22Rv1 (cell line): Measurements from ENCODE around the gene FAM241A.

Source experiments
- H3K27ac ChIP-seq: fragments of 450-650 bp; 2 replicates; pipeline ENCODE4 v1.5.1; 2017
- ZFX ChIP-seq: fragments of 450-650 bp; IDR thresholded peaks from 2 replicates; pipeline ENCODE4 v1.6.1; 2017; ENCODE audit warnings: antibody characterized with exemption, borderline replicate concordance
- TF ChIP-seq, protein P1 (sequence below): fragments of 450-650 bp; IDR thresholded peaks from 2 replicates; pipeline ENCODE4 v1.5.1; 2017; ENCODE audit warnings: mild to moderate bottlenecking

Gene FAM241A

DNA sequence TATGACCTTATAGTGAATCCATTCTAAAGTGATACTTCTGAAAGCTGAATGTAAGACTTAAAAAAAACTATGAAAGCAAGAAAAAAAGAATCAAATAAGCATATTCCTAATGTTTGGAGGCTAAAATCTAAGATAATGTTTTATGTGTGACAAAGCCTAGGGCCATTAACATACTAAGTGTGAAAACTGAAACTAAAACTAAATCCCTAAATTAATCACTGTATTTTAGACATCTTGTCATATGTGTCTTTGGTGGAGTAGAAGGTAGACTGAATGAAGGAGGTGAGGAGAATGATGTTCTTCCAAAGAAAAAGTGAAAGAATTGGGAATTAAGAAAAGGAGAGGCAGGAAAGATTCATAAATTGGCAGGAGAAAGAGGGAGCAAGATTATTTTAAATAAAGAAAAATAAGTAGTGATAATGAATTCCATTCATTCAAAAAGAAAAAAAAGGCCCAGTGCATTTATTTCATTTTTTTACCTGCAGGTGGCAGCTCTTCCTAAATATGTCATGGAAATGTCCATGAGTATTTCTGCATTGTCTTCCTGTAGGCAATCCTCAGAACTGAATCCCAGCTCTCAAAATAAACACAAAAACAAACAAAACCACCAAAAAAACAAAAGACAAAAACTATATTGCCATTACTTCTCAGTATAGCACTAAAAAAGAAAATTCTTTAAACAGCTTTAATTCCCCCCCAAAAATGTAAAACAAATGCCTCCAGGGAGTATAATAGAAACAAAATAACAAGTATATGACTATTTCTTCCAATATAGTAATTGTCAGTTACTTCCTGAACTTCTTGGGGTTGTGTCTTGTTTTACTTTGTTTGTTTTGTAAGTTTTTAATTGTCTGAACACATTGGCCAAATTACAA, 69.4 kb downstream of the FAM241A start:
- no peak overlapping the region for H3K27ac ChIP-seq
- TF ChIP-seq, protein P1, sequence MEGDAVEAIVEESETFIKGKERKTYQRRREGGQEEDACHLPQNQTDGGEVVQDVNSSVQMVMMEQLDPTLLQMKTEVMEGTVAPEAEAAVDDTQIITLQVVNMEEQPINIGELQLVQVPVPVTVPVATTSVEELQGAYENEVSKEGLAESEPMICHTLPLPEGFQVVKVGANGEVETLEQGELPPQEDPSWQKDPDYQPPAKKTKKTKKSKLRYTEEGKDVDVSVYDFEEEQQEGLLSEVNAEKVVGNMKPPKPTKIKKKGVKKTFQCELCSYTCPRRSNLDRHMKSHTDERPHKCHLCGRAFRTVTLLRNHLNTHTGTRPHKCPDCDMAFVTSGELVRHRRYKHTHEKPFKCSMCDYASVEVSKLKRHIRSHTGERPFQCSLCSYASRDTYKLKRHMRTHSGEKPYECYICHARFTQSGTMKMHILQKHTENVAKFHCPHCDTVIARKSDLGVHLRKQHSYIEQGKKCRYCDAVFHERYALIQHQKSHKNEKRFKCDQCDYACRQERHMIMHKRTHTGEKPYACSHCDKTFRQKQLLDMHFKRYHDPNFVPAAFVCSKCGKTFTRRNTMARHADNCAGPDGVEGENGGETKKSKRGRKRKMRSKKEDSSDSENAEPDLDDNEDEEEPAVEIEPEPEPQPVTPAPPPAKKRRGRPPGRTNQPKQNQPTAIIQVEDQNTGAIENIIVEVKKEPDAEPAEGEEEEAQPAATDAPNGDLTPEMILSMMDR, result peak; percentile 79
- TF ChIP-seq ZFX, result no peak

DNA sequence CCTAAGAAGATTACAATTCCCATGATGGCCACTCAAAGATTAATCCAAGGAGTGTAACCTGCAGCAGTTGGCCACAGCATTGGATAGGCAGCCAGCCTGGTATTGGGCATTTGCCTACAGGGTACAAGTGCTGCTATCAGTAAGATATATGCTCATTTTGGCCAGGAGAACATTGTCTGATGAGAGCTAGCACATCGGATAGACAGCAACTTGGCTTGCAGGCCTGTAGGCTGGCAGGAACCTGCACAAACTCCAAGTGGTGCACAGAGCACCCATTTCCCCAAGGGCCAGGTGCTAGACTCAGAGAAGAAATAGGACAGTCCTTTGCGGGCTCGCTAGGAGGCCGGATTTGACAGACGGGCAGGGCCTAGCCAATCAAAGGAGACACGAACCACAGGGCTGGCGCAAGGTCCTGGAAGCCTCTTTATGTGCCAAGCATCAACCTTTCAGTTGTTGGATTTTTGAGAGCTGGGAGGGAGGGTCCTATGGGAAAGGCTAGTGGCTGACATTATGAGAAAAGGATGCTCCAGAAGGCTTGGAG, 74.6 kb downstream of the FAM241A start:
- no peak for TF ChIP-seq ZFX
- TF ChIP-seq, protein P1, result no peak

DNA sequence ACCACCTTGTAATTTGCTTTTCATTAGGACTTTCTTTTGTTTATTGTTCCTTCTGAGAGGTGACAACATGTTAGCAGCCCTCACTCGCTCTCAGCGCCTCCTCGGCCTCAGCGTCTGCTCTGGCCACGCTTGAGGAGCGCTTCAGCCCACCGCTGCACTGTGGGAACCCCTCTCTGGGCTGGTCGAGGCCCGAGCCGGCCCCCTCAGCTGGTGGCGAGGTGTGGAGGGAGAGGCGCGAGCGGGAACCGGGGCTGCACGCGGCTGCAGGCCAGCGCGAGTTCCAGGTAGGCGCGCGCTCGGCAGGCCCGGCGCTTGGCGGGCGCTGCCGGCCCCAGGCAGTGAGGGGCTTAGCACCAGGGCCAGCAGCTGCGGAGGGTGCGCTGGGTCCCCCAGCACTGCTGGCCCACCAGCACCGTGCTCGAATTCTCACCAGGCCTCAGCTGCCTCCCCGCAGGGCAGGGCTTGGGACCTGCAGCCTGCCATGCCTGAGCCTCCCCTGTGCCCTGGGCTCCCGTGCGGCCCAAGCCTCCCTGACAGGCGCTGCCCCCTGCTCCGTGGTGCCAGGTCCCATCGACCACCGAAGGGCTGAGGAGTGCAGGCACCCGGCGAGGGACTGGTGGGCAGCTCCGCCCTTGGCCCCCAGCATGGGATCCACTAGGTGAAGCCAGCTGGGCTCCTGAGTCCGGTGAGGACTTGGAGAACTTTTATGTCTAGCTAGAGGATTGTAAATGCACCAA, 77.1 kb downstream of the FAM241A start:
- no peak overlapping the region for H3K27ac ChIP-seq
- TF ChIP-seq, protein P1, result no peak
- no peak for TF ChIP-seq ZFX

More for the DNA sequence above, 74.6 kb downstream of the FAM241A start:
- no peak overlapping the region for H3K27ac ChIP-seq

DNA sequence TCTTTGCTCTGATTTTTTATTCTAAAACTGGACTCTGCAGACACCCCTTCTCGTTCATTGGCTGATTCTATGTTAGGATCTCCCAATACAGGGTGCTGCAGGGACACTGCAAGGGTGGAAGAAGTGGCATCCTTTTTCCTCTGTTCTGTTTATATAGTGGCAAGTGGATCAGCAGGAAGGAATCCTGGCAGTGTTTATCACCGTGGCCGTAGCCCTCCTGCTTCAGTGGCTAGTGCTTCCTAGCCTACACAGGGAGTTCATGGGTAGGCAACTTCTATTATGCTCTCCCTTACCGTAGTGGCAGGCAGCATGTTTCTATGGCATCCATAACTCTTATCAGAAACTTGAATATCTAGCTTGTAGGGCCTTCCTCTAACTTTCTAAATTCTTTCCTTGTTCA, 79.9 kb downstream of the FAM241A start:
- H3K27ac ChIP-seq, result no peak overlapping the region
- TF ChIP-seq, protein P1, result no peak
- TF ChIP-seq ZFX, result no peak

DNA sequence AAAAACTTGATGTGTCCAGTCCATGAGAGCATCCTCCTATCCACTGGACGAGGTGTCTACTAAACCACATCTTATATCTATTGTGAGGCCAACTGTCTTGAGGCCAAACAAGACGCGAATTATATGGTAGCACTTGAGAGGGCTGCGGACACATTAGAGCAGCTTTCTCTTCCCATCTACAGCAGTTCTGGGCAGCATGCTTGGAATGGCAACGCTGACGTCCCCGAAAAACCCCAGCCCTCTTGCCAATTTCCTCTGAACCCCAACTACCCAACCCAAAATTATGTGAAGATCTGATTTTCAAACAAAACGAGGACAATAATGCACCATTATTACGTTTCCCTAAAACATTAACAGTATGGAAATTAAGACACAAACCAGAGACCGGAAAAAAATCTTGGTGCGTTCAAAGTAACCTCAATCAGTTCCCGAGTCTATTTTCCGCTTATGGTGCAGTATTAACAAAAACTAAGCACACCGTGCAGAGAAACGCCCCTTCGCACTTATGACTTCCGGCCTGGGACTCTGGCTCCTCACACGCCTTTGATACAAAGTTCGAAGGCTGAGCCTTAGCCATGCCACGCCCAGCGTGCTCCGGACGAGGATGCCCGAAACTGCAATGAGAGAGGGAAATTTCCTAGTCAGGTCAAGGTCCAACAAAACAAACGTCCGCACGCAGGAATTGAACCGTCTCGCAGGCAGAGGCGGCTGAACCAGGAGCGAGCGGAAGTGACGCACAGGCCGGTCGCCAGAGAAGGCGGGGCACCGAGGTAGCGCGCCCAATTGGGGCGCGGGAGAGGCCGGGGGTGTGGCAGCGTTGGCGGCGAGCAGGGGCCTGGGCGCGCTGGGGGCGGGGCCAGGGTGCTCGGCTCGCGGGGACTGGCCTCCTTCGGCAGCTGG, 85.9 kb downstream of the FAM241A start:
- peak overlapping the region; percentile 96 for H3K27ac ChIP-seq
- no peak for TF ChIP-seq ZFX
- TF ChIP-seq, protein P1, result no peak

DNA sequence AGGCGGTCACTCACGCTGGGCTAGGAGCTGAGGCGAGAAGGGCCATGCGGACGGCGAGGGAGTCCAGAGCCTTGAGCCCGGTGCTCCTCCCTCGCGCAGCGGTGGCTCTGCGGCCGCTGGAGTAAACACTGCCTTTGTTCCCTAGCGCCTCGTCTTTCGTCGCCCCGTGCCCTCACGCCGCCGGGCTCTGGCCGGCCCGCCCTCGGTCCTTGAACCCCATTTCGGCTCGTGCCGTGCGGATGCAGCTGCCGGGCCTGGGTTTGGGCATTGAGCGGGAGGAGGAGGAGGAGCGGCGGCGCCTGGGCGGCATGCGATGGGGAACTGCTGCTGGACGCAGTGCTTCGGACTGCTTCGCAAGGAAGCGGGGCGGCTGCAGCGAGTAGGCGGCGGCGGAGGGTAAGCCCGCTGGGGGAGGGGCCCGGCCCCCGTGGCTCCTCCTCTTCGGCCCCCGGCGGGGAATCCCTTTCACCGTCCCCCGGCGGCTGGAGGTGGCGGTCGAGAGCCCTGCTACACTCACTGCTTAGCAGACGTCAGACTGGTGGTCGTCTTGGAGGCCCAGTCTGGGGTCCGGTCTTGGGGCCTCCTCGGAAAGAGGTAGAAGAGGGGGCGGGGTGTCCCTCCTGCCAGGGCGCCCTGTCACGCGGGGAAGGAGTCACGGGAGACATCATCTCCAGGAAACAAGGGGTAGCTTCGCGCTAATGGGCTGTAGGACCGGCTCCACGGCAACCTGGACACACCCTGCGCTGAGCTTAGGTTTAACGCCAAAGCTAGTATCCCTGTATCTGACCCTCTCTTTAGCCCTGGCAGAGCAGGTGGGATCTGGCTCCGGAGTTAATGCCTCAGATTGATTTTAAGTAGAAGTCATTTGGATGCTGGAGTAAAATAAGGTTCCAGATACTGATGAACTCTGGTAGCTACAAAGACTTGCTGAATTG, 86.8 kb downstream of the FAM241A start, which contains the start of gene AP1AR:
TSS of gene AP1AR (plus strand) at position 9 of the 935 bp plus-strand sequence. CDS start at position 314, 305 bp downstream.
- TF ChIP-seq, protein P1, result peak; percentile 52
- no peak for TF ChIP-seq ZFX
- peak within 1 kb of the TSS; percentile 96 for H3K27ac ChIP-seq
